Neural progenitor cell (in vitro differentiated cells): ENCODE measurements around the gene WDFY2. TPM values are rescaled to one million over a fixed set of nuclear protein-coding genes. Genes with fewer than 3 reads are reported as not detected.
A peak's percentile ranks its signal among the peaks of the same experiment; 100 is the strongest.

Experiments
- DNase-seq: peaks from one replicate; pipeline ENCODE4 v3.0.0-alpha.2; 2016; ENCODE audit warnings: low spot score
- H2AFZ ChIP-seq: fragments of 200-600 bp; sonication (generic); replicated peaks from 2 replicates; pipeline ENCODE4 v1.6.1; 2016; ENCODE audit warnings: antibody characterized with exemption
- H3F3A ChIP-seq: fragments of 200-600 bp; sonication (generic); 2 replicates; pipeline ENCODE4 v1.6.1; 2016; ENCODE audit warnings: antibody characterized with exemption, low read depth
- H3K27ac ChIP-seq: fragments of 200-600 bp; sonication (generic); 2 replicates; pipeline ENCODE4 v1.5.1; 2016; ENCODE audit warnings: mild to moderate bottlenecking
- H3K27me3 ChIP-seq: fragments of 200-600 bp; sonication (generic); 2 replicates; pipeline ENCODE4 v1.6.1; 2016; ENCODE audit warnings: mild to moderate bottlenecking, moderate library complexity
- H3K36me3 ChIP-seq: fragments of 200-600 bp; sonication (generic); 2 replicates; pipeline ENCODE4 v1.5.1; 2016
- H3K4me1 ChIP-seq: fragments of 200-600 bp; sonication (generic); 2 replicates; pipeline ENCODE4 v1.6.1; 2016; ENCODE audit warnings: mixed run types
- H3K4me2 ChIP-seq: fragments of 200-600 bp; sonication (generic); 2 replicates; pipeline ENCODE4 v1.6.1; 2016
- H3K4me3 ChIP-seq: fragments of 200-600 bp; sonication (generic); 2 replicates; pipeline ENCODE4 v1.5.1; 2016
- H3K79me2 ChIP-seq: fragments of 200-600 bp; sonication (generic); 2 replicates; pipeline ENCODE4 v1.6.1; 2016; ENCODE audit warnings: low read depth
- H3K9ac ChIP-seq: fragments of 200-600 bp; sonication (generic); 2 replicates; pipeline ENCODE4 v1.6.1; 2016
- H3K9me3 ChIP-seq: fragments of 200-600 bp; sonication (generic); 2 replicates; pipeline ENCODE4 v1.5.1; 2016; ENCODE audit warnings: low read depth
- H4K20me1 ChIP-seq: fragments of 200-600 bp; sonication (generic); 2 replicates; pipeline ENCODE4 v1.6.1; 2016; ENCODE audit warnings: low read depth
- H3K27ac Mint-ChIP-seq: 3 replicates; pipeline ENCODE4 v1.8.0; 2021; ENCODE audit warnings: mixed read lengths
- H3K27me3 Mint-ChIP-seq: 2 replicates; pipeline ENCODE4 v1.8.0; 2022; ENCODE audit warnings: low read depth, mild to moderate bottlenecking, inconsistent platforms, moderate library complexity, mixed read lengths; ENCODE audit not compliant: insufficient read depth
- H3K36me3 Mint-ChIP-seq: 3 replicates; pipeline ENCODE4 v1.8.0; 2021; ENCODE audit warnings: mixed read lengths
- H3K4me1 Mint-ChIP-seq: 3 replicates; pipeline ENCODE4 v1.8.0; 2021; ENCODE audit warnings: mixed read lengths
- H3K4me3 Mint-ChIP-seq: 3 replicates; pipeline ENCODE4 v1.8.0; 2021; ENCODE audit warnings: mild to moderate bottlenecking, moderate library complexity, mixed read lengths
- H3K9me3 Mint-ChIP-seq: 3 replicates; pipeline ENCODE4 v1.8.0; 2020; ENCODE audit warnings: mixed read lengths
- EZH2 ChIP-seq: fragments of 200-600 bp; sonication (generic); IDR thresholded peaks from 2 replicates; pipeline ENCODE4 v1.6.1; 2017; ENCODE audit warnings: antibody characterized with exemption, mild to moderate bottlenecking, moderate library complexity
- EZH2phosphoT487 ChIP-seq: fragments of 200-600 bp; sonication (generic); IDR thresholded peaks from 2 replicates; pipeline ENCODE4 v1.6.1; 2017; ENCODE audit warnings: antibody characterized with exemption
- total RNA-seq: library from RNA; depleted of rRNA; stranded (reverse); fragments of >200 nt; gene quantifications from 2 replicates; pipeline ENCODE4 v1.2.3, GENCODE V29; 2015; ENCODE audit warnings: low replicate concordance
- TF ChIP-seq, protein P1 (sequence below): fragments of 200-600 bp; sonication (generic); IDR thresholded peaks from 2 replicates; pipeline ENCODE4 v1.5.1; 2017; ENCODE audit warnings: antibody characterized with exemption, mild to moderate bottlenecking

Gene WDFY2
- total RNA-seq, 1 donor from 2014 or later = 18.3 TPM

GRCh38 chr13:51806566-51806965, 222.3 kb downstream of the WDFY2 start:
- no peaks in the 10 kb centered on the region for H3K36me3 Mint-ChIP-seq
- H3F3A ChIP-seq = peaks cover 16% of the 10 kb centered on the region
- no peaks in the 10 kb centered on the region for H3K9me3 ChIP-seq
- H3K4me1 Mint-ChIP-seq = peaks cover 54% of the 10 kb centered on the region
- H3K27ac Mint-ChIP-seq = peak overlapping the region; percentile 26
- no peaks in the 10 kb centered on the region for H3K79me2 ChIP-seq
- H3K4me3 Mint-ChIP-seq = no peak overlapping the region
- no peak overlapping the region for H3K4me3 ChIP-seq
- no peaks in the 10 kb centered on the region for H3K36me3 ChIP-seq
- peaks cover 25% of the 10 kb centered on the region for H3K4me1 ChIP-seq
- H4K20me1 ChIP-seq = no peaks in the 10 kb centered on the region
- no peaks in the 10 kb centered on the region for H3K27me3 ChIP-seq
- peaks cover 12% of the 10 kb centered on the region for H3K27me3 Mint-ChIP-seq
- no peak overlapping the region for H3K4me2 ChIP-seq
- no peaks in the 10 kb centered on the region for H3K9me3 Mint-ChIP-seq
- no peak for DNase-seq
- no peak overlapping the region for H2AFZ ChIP-seq
- no peak for TF ChIP-seq EZH2phosphoT487
- TF ChIP-seq, protein P1, sequence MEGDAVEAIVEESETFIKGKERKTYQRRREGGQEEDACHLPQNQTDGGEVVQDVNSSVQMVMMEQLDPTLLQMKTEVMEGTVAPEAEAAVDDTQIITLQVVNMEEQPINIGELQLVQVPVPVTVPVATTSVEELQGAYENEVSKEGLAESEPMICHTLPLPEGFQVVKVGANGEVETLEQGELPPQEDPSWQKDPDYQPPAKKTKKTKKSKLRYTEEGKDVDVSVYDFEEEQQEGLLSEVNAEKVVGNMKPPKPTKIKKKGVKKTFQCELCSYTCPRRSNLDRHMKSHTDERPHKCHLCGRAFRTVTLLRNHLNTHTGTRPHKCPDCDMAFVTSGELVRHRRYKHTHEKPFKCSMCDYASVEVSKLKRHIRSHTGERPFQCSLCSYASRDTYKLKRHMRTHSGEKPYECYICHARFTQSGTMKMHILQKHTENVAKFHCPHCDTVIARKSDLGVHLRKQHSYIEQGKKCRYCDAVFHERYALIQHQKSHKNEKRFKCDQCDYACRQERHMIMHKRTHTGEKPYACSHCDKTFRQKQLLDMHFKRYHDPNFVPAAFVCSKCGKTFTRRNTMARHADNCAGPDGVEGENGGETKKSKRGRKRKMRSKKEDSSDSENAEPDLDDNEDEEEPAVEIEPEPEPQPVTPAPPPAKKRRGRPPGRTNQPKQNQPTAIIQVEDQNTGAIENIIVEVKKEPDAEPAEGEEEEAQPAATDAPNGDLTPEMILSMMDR = no peak
- no peak for TF ChIP-seq EZH2
- H3K9ac ChIP-seq = no peak overlapping the region
- no peak overlapping the region for H3K27ac ChIP-seq

GRCh38 chr13:51807041-51807440, 222.8 kb downstream of the WDFY2 start:
- Histone ChIP-seq H3K79me2 (no peaks in the 10 kb centered on the region), H3K9ac (no peak overlapping the region), H2AFZ (no peak overlapping the region)

DNA sequence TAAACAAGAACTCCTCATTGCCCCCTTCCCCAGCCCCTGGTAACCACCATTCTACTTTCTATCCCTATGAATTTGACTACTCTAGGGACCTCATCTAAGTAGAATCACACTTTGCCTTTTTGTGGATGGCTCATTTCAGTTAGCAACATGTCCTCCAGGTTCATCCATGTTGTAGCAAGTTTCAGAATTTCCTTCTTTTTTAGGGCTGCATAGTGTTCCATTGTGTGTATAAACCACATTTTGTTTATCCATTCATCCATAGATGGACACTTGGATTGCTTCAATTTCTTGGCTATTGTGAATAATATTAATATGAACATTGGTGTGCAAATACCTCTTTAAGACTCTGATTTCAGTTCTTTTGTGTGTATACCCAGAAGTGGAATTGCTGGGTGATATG, 224.5 kb downstream of the WDFY2 start:
- Histone ChIP-seq H3K9me3 (no peaks in the 10 kb centered on the region), H3K27me3 (no peaks in the 10 kb centered on the region), H4K20me1 (no peaks in the 10 kb centered on the region), H3K4me3 (no peak overlapping the region), H3K4me1 (peaks cover 5% of the 10 kb centered on the region), H3K27ac (no peak overlapping the region), H3K9ac (no peak overlapping the region), H3K79me2 (no peaks in the 10 kb centered on the region), H3F3A (no peaks in the 10 kb centered on the region), H3K36me3 (no peaks in the 10 kb centered on the region), H3K4me2 (no peak overlapping the region), H2AFZ (no peak overlapping the region)
- H3K4me3 Mint-ChIP-seq = no peak overlapping the region
- peaks cover 41% of the 10 kb centered on the region for H3K4me1 Mint-ChIP-seq
- H3K36me3 Mint-ChIP-seq = no peaks in the 10 kb centered on the region
- no peak overlapping the region for H3K27ac Mint-ChIP-seq
- no peak for DNase-seq
- TF ChIP-seq EZH2 = no peak
- TF ChIP-seq, protein P1 = no peak
- no peak for TF ChIP-seq EZH2phosphoT487
- no peaks in the 10 kb centered on the region for H3K9me3 Mint-ChIP-seq
- H3K27me3 Mint-ChIP-seq = peaks cover 12% of the 10 kb centered on the region

More at GRCh38 chr13:51807041-51807440, 222.8 kb downstream of the WDFY2 start:
- Mint-ChIP-seq H3K27me3 (peaks cover 12% of the 10 kb centered on the region), H3K27ac (peak overlapping the region; percentile 87), H3K9me3 (no peaks in the 10 kb centered on the region), H3K36me3 (no peaks in the 10 kb centered on the region), H3K4me1 (peaks cover 54% of the 10 kb centered on the region), H3K4me3 (no peak overlapping the region)
- TF ChIP-seq EZH2 = no peak
- TF ChIP-seq EZH2phosphoT487 = no peak
- TF ChIP-seq, protein P1 = no peak
- peaks cover 20% of the 10 kb centered on the region for H3K4me1 ChIP-seq
- no peaks in the 10 kb centered on the region for H3K27me3 ChIP-seq
- H3K4me2 ChIP-seq = no peak overlapping the region
- H3K9me3 ChIP-seq = no peaks in the 10 kb centered on the region
- H3K36me3 ChIP-seq = no peaks in the 10 kb centered on the region
- peaks cover 12% of the 10 kb centered on the region for H3F3A ChIP-seq
- H3K4me3 ChIP-seq = no peak overlapping the region
- DNase-seq = no peak
- H4K20me1 ChIP-seq = no peaks in the 10 kb centered on the region
- no peak overlapping the region for H3K27ac ChIP-seq
